ENCODE data around the gene UCP1. TPM values are rescaled to one million over a fixed set of nuclear protein-coding genes. Genes with fewer than 3 reads are reported as not detected.

Gene UCP1
- total RNA-seq, 1 donor from 2014 or later: 0.34 TPM

DNA sequence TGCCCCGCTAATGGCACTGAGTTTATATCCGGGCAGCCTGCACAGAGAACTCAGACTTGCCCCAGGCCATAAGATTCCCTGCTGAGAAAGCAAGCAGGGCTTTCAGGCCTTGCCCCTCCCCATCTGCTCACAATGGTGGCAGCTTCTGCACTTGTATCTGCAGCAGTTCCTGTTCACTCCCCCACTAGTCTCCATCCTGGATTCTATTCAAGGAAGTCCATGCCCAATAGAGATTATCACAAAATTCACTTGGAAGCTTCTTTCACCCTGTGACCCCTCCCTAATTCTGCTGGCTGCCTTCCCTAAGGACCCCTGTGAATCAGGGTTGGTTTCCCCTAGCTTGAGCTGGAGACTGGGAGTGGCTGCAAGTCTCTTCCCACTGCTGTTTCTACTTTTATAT, 34.5 kb upstream of the UCP1 start:
- H3K79me2 ChIP-seq (ENCODE audit: insufficient read depth, low read length): no peaks in the 10 kb centered on the region
- H3K9me3 ChIP-seq (ENCODE audit: insufficient read depth, low read depth, low read length): no peaks in the 10 kb centered on the region
- Mint-ChIP-seq H3K9me3 (ENCODE audit: unreplicated experiment) (no peaks in the 10 kb centered on the region), H3K27me3 (ENCODE audit: low read depth, unreplicated experiment) (peaks cover 2% of the 10 kb centered on the region), H3K4me1 (ENCODE audit: low read depth, unreplicated experiment) (peaks cover 1% of the 10 kb centered on the region), H3K36me3 (ENCODE audit: low read depth, unreplicated experiment) (no peaks in the 10 kb centered on the region), H3K4me3 (ENCODE audit: unreplicated experiment) (no peak overlapping the region), H3K27ac (ENCODE audit: unreplicated experiment) (no peak overlapping the region)
- FAIRE-seq (no peak), DNase-seq (ENCODE audit: low read depth) (no peak)
- no peaks in the 10 kb centered on the region for H4K20me1 ChIP-seq (ENCODE audit: insufficient read depth, low read length)
- H3K27ac ChIP-seq (ENCODE audit: low read depth, low read length): no peak overlapping the region
- H3K36me3 ChIP-seq (ENCODE audit: insufficient read depth, low read length): no peaks in the 10 kb centered on the region
- no peak overlapping the region for H3K4me3 ChIP-seq (ENCODE audit: insufficient read depth, low read depth, low read length)
- H3K4me1 ChIP-seq (ENCODE audit: insufficient read depth, low read length): no peaks in the 10 kb centered on the region
- TF ChIP-seq, protein P1, sequence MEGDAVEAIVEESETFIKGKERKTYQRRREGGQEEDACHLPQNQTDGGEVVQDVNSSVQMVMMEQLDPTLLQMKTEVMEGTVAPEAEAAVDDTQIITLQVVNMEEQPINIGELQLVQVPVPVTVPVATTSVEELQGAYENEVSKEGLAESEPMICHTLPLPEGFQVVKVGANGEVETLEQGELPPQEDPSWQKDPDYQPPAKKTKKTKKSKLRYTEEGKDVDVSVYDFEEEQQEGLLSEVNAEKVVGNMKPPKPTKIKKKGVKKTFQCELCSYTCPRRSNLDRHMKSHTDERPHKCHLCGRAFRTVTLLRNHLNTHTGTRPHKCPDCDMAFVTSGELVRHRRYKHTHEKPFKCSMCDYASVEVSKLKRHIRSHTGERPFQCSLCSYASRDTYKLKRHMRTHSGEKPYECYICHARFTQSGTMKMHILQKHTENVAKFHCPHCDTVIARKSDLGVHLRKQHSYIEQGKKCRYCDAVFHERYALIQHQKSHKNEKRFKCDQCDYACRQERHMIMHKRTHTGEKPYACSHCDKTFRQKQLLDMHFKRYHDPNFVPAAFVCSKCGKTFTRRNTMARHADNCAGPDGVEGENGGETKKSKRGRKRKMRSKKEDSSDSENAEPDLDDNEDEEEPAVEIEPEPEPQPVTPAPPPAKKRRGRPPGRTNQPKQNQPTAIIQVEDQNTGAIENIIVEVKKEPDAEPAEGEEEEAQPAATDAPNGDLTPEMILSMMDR (IDR thresholded peaks at IDR 0.05; ENCODE audit: insufficient read depth, low read depth, low read length): no peak
- no peak for TF ChIP-seq EZH2 (IDR thresholded peaks at IDR 0.05; ENCODE audit: insufficient read depth, low read length)
- no peak overlapping the region for H3K4me2 ChIP-seq (ENCODE audit: low read length)
- no peak overlapping the region for H3K9ac ChIP-seq (ENCODE audit: low read length)
- H3K27me3 ChIP-seq (ENCODE audit: insufficient read depth, low read length): peaks cover 2% of the 10 kb centered on the region
- H2AFZ ChIP-seq (ENCODE audit: low read depth, low read length): no peak overlapping the region

DNA sequence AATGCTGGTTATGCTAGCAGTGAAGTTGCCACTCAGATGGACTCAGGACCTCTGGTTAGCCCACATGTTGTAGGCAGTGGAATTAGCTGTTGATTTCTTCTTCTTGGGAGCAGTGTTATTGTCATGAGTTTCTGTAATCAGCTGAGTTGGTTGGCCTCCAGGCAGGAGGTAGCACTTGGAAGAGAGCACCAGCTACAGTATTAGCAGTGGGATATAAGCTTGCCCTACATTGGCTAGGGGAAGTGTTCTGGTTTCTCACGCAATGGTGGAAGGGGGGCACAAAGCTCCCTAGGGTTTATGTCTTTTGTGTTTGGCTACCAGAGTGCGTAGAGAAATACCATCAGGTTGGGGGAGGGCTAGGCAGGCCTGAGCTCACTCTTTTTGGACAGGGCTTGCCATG, 34.0 kb upstream of the UCP1 start:
- Mint-ChIP-seq H3K4me1 (ENCODE audit: low read depth, unreplicated experiment) (peaks cover under 1% of the 10 kb centered on the region), H3K27ac (ENCODE audit: unreplicated experiment) (no peak overlapping the region), H3K9me3 (ENCODE audit: unreplicated experiment) (no peaks in the 10 kb centered on the region), H3K27me3 (ENCODE audit: low read depth, unreplicated experiment) (peaks cover 2% of the 10 kb centered on the region), H3K36me3 (ENCODE audit: low read depth, unreplicated experiment) (no peaks in the 10 kb centered on the region), H3K4me3 (ENCODE audit: unreplicated experiment) (no peak overlapping the region)
- no peak for DNase-seq (ENCODE audit: low read depth)
- H4K20me1 ChIP-seq (ENCODE audit: insufficient read depth, low read length): no peaks in the 10 kb centered on the region
- TF ChIP-seq EZH2 (IDR thresholded peaks at IDR 0.05; ENCODE audit: insufficient read depth, low read length): no peak
- TF ChIP-seq, protein P1 (IDR thresholded peaks at IDR 0.05; ENCODE audit: insufficient read depth, low read depth, low read length): no peak
- no peaks in the 10 kb centered on the region for H3K36me3 ChIP-seq (ENCODE audit: insufficient read depth, low read length)
- H3K79me2 ChIP-seq (ENCODE audit: insufficient read depth, low read length): no peaks in the 10 kb centered on the region
- no peak overlapping the region for H3K9ac ChIP-seq (ENCODE audit: low read length)
- no peak for FAIRE-seq
- H3K4me3 ChIP-seq (ENCODE audit: insufficient read depth, low read depth, low read length): no peak overlapping the region
- no peak overlapping the region for H2AFZ ChIP-seq (ENCODE audit: low read depth, low read length)
- H3K4me2 ChIP-seq (ENCODE audit: low read length): no peak overlapping the region
- peaks cover 2% of the 10 kb centered on the region for H3K27me3 ChIP-seq (ENCODE audit: insufficient read depth, low read length)
- no peak overlapping the region for H3K27ac ChIP-seq (ENCODE audit: low read depth, low read length)
- H3K9me3 ChIP-seq (ENCODE audit: insufficient read depth, low read depth, low read length): no peaks in the 10 kb centered on the region
- H3K4me1 ChIP-seq (ENCODE audit: insufficient read depth, low read length): no peaks in the 10 kb centered on the region

DNA sequence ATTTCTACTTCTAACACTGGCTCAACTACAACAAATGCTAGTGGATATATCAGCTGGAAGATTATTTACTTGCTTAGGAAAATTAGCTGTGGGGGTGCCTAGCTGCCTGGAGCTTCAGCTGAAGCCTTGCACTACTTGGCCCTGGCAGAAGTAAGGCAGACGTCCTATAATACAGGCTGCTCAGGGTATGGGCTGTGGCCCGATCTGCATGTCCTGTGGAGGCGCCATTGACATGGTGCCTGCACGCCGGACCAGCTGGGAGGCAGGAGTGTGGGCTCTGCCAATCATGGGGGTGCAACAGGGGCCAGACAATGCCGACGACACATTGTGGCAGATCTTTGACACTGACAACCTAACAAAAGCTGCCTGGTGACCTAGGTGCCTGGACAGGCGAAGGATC, 31.6 kb upstream of the UCP1 start:
- H3K79me2 ChIP-seq (ENCODE audit: insufficient read depth, low read length): no peaks in the 10 kb centered on the region
- TF ChIP-seq EZH2 (IDR thresholded peaks at IDR 0.05; ENCODE audit: insufficient read depth, low read length): no peak
- TF ChIP-seq, protein P1 (IDR thresholded peaks at IDR 0.05; ENCODE audit: insufficient read depth, low read depth, low read length): no peak
- no peak overlapping the region for H3K4me3 ChIP-seq (ENCODE audit: insufficient read depth, low read depth, low read length)
- H3K27me3 Mint-ChIP-seq (ENCODE audit: low read depth, unreplicated experiment): peaks cover 2% of the 10 kb centered on the region
- FAIRE-seq: no peak
- H3K9me3 ChIP-seq (ENCODE audit: insufficient read depth, low read depth, low read length): no peaks in the 10 kb centered on the region
- H3K4me2 ChIP-seq (ENCODE audit: low read length): no peak overlapping the region
- peaks cover 2% of the 10 kb centered on the region for H3K27me3 ChIP-seq (ENCODE audit: insufficient read depth, low read length)
- H3K4me3 Mint-ChIP-seq (ENCODE audit: unreplicated experiment): no peak overlapping the region
- DNase-seq (ENCODE audit: low read depth): no peak
- no peaks in the 10 kb centered on the region for H3K4me1 Mint-ChIP-seq (ENCODE audit: low read depth, unreplicated experiment)
- H3K36me3 Mint-ChIP-seq (ENCODE audit: low read depth, unreplicated experiment): no peaks in the 10 kb centered on the region
- H2AFZ ChIP-seq (ENCODE audit: low read depth, low read length): no peak overlapping the region
- no peaks in the 10 kb centered on the region for H3K9me3 Mint-ChIP-seq (ENCODE audit: unreplicated experiment)
- H3K9ac ChIP-seq (ENCODE audit: low read length): no peak overlapping the region
- H3K36me3 ChIP-seq (ENCODE audit: insufficient read depth, low read length): no peaks in the 10 kb centered on the region
- no peaks in the 10 kb centered on the region for H3K4me1 ChIP-seq (ENCODE audit: insufficient read depth, low read length)
- H4K20me1 ChIP-seq (ENCODE audit: insufficient read depth, low read length): no peaks in the 10 kb centered on the region
- no peak overlapping the region for H3K27ac Mint-ChIP-seq (ENCODE audit: unreplicated experiment)
- no peak overlapping the region for H3K27ac ChIP-seq (ENCODE audit: low read depth, low read length)

Measured in astrocyte (in vitro differentiated cells and primary cell).